Thoracic aorta (tissue), 2 donors: ENCODE results near the gene ISCU. TPM values are rescaled to one million over a fixed set of nuclear protein-coding genes. Genes with fewer than 3 reads are reported as not detected.
"Not testable (repeated sequence)": the region's sequence is repeated elsewhere in the genome, so short reads cannot be mapped to it uniquely, and the experiment has no call there.

Experiments
- ATAC-seq: fragments of 150-250 bp; one replicate; pipeline ENCODE4 v1.8.0; 2017; ENCODE audit warnings: low read depth; ENCODE audit not compliant: insufficient number of reproducible peaks, low FRiP score
- DNase-seq: peaks from one replicate; pipeline ENCODE4 v3.0.0-alpha.2; 2020; ENCODE audit warnings: low spot score
- H3K27ac ChIP-seq, 2 donors: fragments of 200-600 bp; sonication (generic); 1 replicate in 1 of 2; 2 replicates in 1 of 2; pipeline ENCODE4 v1.5.1; 2016; ENCODE audit warnings: mild to moderate bottlenecking in 2 of 2, moderate library complexity in 2 of 2
- H3K27me3 ChIP-seq: fragments of 200-600 bp; sonication (generic); replicated peaks from 2 replicates; pipeline ENCODE4 v1.6.0; 2016; ENCODE audit warnings: mild to moderate bottlenecking; ENCODE audit not compliant: insufficient read depth
- H3K36me3 ChIP-seq: fragments of 200-600 bp; sonication (generic); one replicate; pipeline ENCODE4 v1.5.1; 2016
- H3K4me1 ChIP-seq, 2 donors: fragments of 200-600 bp; sonication (generic); 1 replicate in 1 of 2; 2 replicates in 1 of 2; pipeline versions ENCODE4 v1.5.1 to v1.6.0; 2016; ENCODE audit warnings: low read depth in 2 of 2, mild to moderate bottlenecking in 1 of 2; ENCODE audit not compliant: control insufficient read depth in 1 of 2
- H3K4me3 ChIP-seq: fragments of 200-600 bp; sonication (generic); 2 replicates; pipeline ENCODE4 v1.5.1; 2016; ENCODE audit warnings: mild to moderate bottlenecking
- H3K9me3 ChIP-seq: fragments of 200-600 bp; sonication (generic); 2 replicates; pipeline ENCODE4 v1.5.1; 2016
- total RNA-seq, 2 donors: library from RNA; depleted of rRNA; stranded (reverse); fragments of >200 nt; gene quantifications; one replicate each; pipeline versions ENCODE4 v1.1.0 to v1.2.3, GENCODE V29; 2016
- TF ChIP-seq, protein P1 (sequence below): fragments of 200-600 bp; sonication (generic); IDR thresholded peaks from one replicate; pipeline ENCODE4 v1.5.1; 2019; ENCODE audit warnings: antibody characterized with exemption

Gene ISCU
- total RNA-seq, 2 donors from 2014 or later = 144 to 235 TPM

DNA sequence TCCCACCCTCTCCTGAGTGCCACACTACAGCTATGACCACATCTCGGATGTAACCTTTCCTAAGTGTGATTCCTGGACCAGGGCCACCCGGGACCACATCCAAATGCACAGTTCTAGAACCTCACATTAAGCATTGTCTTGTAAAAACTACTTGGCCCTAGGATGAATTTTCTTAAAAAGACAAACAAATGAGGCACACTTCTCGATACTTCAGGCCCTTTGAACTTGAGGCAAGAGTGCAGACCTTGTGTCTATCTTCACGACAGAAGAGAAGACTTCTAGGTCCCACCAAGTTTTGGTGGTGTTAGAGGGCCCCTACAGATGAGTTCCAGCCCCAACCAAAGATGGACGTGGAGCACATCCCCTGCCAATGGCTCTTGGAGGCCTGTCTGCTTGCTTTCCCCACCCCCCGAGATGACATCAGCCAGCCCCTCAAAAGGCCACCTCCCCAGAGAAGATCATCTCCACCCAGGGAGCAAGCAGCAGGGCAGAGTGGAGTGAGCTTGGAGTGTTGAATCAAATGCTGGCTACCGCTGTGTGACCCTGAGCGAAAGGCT lies 9.3 kb downstream of the ISCU start:
- H3K27me3 ChIP-seq = no peaks in the 10 kb centered on the region
- TF ChIP-seq, protein P1, sequence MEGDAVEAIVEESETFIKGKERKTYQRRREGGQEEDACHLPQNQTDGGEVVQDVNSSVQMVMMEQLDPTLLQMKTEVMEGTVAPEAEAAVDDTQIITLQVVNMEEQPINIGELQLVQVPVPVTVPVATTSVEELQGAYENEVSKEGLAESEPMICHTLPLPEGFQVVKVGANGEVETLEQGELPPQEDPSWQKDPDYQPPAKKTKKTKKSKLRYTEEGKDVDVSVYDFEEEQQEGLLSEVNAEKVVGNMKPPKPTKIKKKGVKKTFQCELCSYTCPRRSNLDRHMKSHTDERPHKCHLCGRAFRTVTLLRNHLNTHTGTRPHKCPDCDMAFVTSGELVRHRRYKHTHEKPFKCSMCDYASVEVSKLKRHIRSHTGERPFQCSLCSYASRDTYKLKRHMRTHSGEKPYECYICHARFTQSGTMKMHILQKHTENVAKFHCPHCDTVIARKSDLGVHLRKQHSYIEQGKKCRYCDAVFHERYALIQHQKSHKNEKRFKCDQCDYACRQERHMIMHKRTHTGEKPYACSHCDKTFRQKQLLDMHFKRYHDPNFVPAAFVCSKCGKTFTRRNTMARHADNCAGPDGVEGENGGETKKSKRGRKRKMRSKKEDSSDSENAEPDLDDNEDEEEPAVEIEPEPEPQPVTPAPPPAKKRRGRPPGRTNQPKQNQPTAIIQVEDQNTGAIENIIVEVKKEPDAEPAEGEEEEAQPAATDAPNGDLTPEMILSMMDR = no peak
- H3K36me3 ChIP-seq = peaks cover 19% of the 10 kb centered on the region
- ATAC-seq = no peak
- DNase-seq = no peak
- no peaks in the 10 kb centered on the region for H3K9me3 ChIP-seq
- H3K27ac ChIP-seq = no peak overlapping the region
- H3K4me1 ChIP-seq = no peaks in the 10 kb centered on the region
- H3K4me3 ChIP-seq = no peak overlapping the region

DNA sequence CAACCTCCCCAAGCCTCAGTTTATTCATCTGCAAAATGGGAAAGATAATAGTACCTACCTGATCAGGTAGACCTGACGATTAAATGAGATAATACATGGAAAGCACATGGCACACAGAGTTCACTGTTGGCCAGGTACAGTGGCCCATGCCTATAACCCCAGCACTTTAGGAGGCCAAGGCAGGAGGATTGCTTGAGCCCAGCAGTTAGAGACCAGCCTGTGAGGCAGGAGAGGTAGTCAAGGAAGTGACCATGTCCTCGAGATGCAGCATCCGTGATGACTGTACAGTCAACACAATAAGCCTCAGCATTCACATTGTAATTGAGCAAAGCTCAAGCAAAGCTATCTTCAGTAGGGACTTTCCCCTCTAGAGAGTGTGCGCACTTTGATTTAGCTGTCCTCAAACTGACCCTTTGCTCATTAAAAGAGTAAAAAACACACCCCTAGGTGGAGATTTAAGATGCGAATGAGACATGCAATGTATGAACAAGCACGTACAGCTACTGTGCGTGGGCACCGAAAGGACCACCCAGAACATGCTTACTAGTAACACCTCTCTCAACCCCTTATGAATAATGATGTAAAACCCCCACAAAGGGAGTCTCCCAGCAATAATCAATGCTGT lies 9.9 kb downstream of the ISCU start:
- Histone ChIP-seq H3K27me3 (no peaks in the 10 kb centered on the region), H3K27ac (no peak overlapping the region), H3K9me3 (no peaks in the 10 kb centered on the region), H3K36me3 (peaks cover 13% of the 10 kb centered on the region), H3K4me3 (no peak overlapping the region), H3K4me1 (no peaks in the 10 kb centered on the region)
- TF ChIP-seq, protein P1 = no peak
- ATAC-seq = no peak
- DNase-seq = no peak

DNA sequence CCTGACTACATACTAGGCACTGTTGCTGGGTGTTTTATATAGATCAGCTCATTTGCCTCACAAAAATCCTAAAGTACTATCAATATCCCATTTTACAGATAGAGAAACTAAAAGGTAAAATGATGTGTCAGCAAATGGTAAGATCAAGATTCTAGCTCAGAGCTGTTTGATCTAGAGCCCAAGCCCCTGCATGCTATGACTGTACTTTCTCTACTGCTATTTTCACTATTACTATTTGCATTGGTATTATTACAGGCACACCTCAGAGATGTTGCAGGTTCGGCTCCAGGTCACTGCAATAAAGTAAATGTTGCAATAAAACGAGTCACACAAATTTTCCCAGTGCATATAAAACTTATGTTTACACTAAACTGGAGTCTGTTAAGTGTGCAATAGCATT lies 10.9 kb downstream of the ISCU start:
- TF ChIP-seq, protein P1 = no peak
- Histone ChIP-seq H3K9me3 (no peaks in the 10 kb centered on the region), H3K4me3 (no peak overlapping the region), H3K27me3 (no peaks in the 10 kb centered on the region), H3K27ac (no peak overlapping the region), H3K36me3 (peaks cover 5% of the 10 kb centered on the region), H3K4me1 (no peaks in the 10 kb centered on the region)
- ATAC-seq (no peak), DNase-seq (no peak)

DNA sequence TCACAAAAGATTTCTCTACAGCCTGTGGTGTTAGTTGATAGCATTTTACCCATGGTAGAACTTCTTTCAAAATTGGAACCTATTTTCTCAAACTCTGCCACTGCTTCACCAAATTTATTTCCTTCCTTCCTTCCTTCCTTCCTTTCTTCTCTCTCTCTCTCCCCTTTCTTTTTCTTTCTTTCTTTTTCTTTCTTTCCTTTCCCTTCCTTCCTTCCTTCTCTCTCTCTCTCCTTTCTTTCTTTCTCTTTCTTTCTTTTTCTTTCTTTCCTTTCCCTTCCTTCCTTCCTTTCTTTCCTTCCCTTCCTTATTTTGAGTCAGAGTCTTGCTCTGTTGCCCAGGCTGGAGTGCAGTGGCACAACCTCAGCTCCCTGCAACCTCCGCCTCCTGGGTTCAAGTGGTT lies 11.9 kb downstream of the ISCU start:
- H3K36me3 ChIP-seq, H3K4me1 ChIP-seq, ATAC-seq, H3K4me3 ChIP-seq, H3K9me3 ChIP-seq, H3K27ac ChIP-seq, DNase-seq, H3K27me3 ChIP-seq: not testable (repeated sequence)

DNA sequence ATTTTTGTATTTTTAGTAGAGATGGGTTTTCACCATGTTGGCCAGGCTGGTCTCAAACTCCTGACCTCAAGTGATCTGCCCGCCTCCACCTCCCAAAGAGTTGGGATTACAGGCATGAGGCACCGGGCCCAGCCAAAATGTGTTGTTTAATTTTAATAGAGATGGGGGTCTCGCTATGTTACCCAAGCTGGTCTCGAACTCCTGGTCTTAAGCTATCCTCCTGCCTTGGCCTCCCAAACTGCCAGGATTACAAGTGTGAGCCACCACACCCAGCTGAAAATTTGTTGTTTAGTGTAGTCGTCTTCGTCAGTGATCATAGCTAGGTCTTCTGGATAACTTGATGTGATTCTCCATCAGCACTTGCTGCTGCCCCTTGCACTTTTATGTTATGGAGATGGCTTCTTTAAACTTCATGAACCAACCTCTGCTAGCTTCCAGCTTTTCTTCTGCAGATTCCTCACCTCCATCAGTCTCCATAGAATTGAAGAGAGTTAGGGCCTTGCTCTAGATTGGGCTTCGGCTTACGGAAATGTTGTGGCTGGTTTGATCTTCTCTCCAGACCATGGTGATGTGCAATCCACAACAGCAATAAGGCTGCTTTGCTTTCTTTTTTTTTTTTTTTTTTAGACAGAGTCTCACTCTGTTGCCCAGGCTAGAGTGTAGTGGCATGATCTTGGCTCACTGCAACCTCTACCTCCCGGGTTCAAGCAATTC lies 13.0 kb downstream of the ISCU start:
- ATAC-seq = no peak
- TF ChIP-seq, protein P1 = no peak
- no peak overlapping the region for H3K27ac ChIP-seq
- H3K4me3 ChIP-seq = no peak overlapping the region
- H3K9me3 ChIP-seq = no peaks in the 10 kb centered on the region
- H3K27me3 ChIP-seq = no peaks in the 10 kb centered on the region
- H3K4me1 ChIP-seq = no peaks in the 10 kb centered on the region
- DNase-seq = no peak
- H3K36me3 ChIP-seq = no peaks in the 10 kb centered on the region
